MM.1S (cell line): ENCODE results near the gene E4F1.

ENCODE experiments used
- DNase-seq: peaks from one replicate; pipeline ENCODE4 v3.0.0-alpha.2; 2015
- H2AFZ ChIP-seq: fragments of 300-600 bp; sonication (generic); 2 replicates; pipeline ENCODE4 v1.6.0; 2016; ENCODE audit warnings: antibody characterized with exemption, low read length
- H3F3A ChIP-seq: fragments of 300-600 bp; sonication (generic); 2 replicates; pipeline ENCODE4 v1.6.1; 2016; ENCODE audit warnings: mild to moderate bottlenecking, antibody characterized with exemption, low read length, moderate library complexity, mixed read lengths; ENCODE audit not compliant: insufficient read depth
- H3K27ac ChIP-seq: fragments of 300-600 bp; sonication (generic); 2 replicates; pipeline ENCODE4 v1.5.1; 2016; ENCODE audit warnings: mild to moderate bottlenecking, low read length
- H3K27me3 ChIP-seq: fragments of 300-600 bp; sonication (generic); replicated peaks from 2 replicates; pipeline ENCODE4 v1.6.0; 2016; ENCODE audit warnings: low read length; ENCODE audit not compliant: insufficient read depth
- H3K36me3 ChIP-seq: fragments of 300-600 bp; sonication (generic); replicated peaks from 2 replicates; pipeline ENCODE4 v1.6.1; 2016; ENCODE audit warnings: mild to moderate bottlenecking, low read length, mixed read lengths; ENCODE audit not compliant: insufficient read depth
- H3K4me1 ChIP-seq: fragments of 300-600 bp; sonication (generic); 2 replicates; pipeline ENCODE4 v1.6.1; 2016; ENCODE audit warnings: low read length, mixed read lengths
- H3K4me2 ChIP-seq: fragments of 300-600 bp; sonication (generic); 2 replicates; pipeline ENCODE4 v1.6.0; 2016; ENCODE audit warnings: low read depth, low read length
- H3K4me3 ChIP-seq: fragments of 300-600 bp; sonication (generic); 2 replicates; pipeline ENCODE4 v1.5.1; 2016; ENCODE audit warnings: low read length, mixed read lengths
- H3K79me2 ChIP-seq: fragments of 300-600 bp; sonication (generic); 2 replicates; pipeline ENCODE4 v1.6.1; 2016; ENCODE audit warnings: mixed run types, low read length, mixed read lengths
- H3K9ac ChIP-seq: fragments of 300-600 bp; sonication (generic); 2 replicates; pipeline ENCODE4 v1.6.1; 2016; ENCODE audit warnings: low read length, mixed read lengths
- H3K9me2 ChIP-seq: fragments of 300-600 bp; sonication (generic); replicated peaks from 2 replicates; pipeline ENCODE4 v1.6.1; 2016; ENCODE audit warnings: mild to moderate bottlenecking, low read length, mixed read lengths; ENCODE audit not compliant: insufficient read depth
- H3K9me3 ChIP-seq: fragments of 300-600 bp; sonication (generic); replicated peaks from 2 replicates; pipeline ENCODE4 v1.6.1; 2016; ENCODE audit warnings: mild to moderate bottlenecking, low read length, mixed read lengths; ENCODE audit not compliant: insufficient read depth
- H4K20me1 ChIP-seq: fragments of 300-600 bp; sonication (generic); 2 replicates; pipeline ENCODE4 v1.6.1; 2016; ENCODE audit warnings: mild to moderate bottlenecking, low read length, moderate library complexity, mixed read lengths; ENCODE audit not compliant: insufficient read depth
- CTCF ChIP-seq: fragments of 300-600 bp; sonication (generic); IDR thresholded peaks from 2 replicates; pipeline ENCODE4 v1.5.1; 2016; ENCODE audit warnings: antibody characterized with exemption, low read length, mixed read lengths
- EZH2 ChIP-seq: fragments of 300-600 bp; sonication (generic); optimal IDR thresholded peaks from 2 replicates; pipeline ENCODE3; 2017; ENCODE audit warnings: low read depth, mild to moderate bottlenecking, antibody characterized with exemption, low read length, mixed read lengths
- EZH2phosphoT487 ChIP-seq: fragments of 300-600 bp; sonication (generic); IDR thresholded peaks from 2 replicates; pipeline ENCODE4 v1.6.1; 2018; ENCODE audit warnings: antibody characterized with exemption, low read length

Gene E4F1

GRCh38 chr16:2206780-2207433 is 16.5 kb upstream of the E4F1 start:
- Histone ChIP-seq H3K9me2 (no peaks in the 10 kb centered on the region), H4K20me1 (no peaks in the 10 kb centered on the region), H3K4me3 (no peak overlapping the region), H3K4me2 (peak overlapping the region; percentile 100; the same call in 1 of the 2 replicates), H2AFZ (no peak overlapping the region), H3K27me3 (peaks cover 5% of the 10 kb centered on the region), H3K27ac (no peak overlapping the region), H3K79me2 (peaks cover 27% of the 10 kb centered on the region), H3K4me1 (peaks cover 6% of the 10 kb centered on the region), H3F3A (0 out of 2 replicates have a peak, but pooled peaks cover 3% of the 10 kb centered on the region), H3K9ac (no peak overlapping the region), H3K9me3 (no peaks in the 10 kb centered on the region), H3K36me3 (no peaks in the 10 kb centered on the region; the same call in 1 of the 2 replicates)
- TF ChIP-seq EZH2 (no peak), EZH2phosphoT487 (no peak), CTCF (no peak)
- DNase-seq = no peak

GRCh38 chr16:2207872-2208271 is 15.5 kb upstream of the E4F1 start:
- no peaks in the 10 kb centered on the region; the same call in 1 of the 2 replicates for H3K36me3 ChIP-seq
- no peaks in the 10 kb centered on the region for H4K20me1 ChIP-seq
- H3K79me2 ChIP-seq = peaks cover 31% of the 10 kb centered on the region

GRCh38 chr16:2208308-2208707 is 15.1 kb upstream of the E4F1 start:
- DNase-seq = no peak
- no peaks in the 10 kb centered on the region; the same call in 1 of the 2 replicates for H3K27me3 ChIP-seq
- H3K9me3 ChIP-seq = no peaks in the 10 kb centered on the region
- H3K4me1 ChIP-seq = peaks cover 12% of the 10 kb centered on the region
- no peak overlapping the region for H3K4me3 ChIP-seq
- no peaks in the 10 kb centered on the region for H3K9me2 ChIP-seq
- H2AFZ ChIP-seq = no peak overlapping the region
- H3K79me2 ChIP-seq = peaks cover 35% of the 10 kb centered on the region
- TF ChIP-seq CTCF = no peak
- no peak for TF ChIP-seq EZH2phosphoT487
- no peak for TF ChIP-seq EZH2
- H3K9ac ChIP-seq = no peak overlapping the region
- H3K36me3 ChIP-seq = no peaks in the 10 kb centered on the region; the same call in 1 of the 2 replicates
- no peaks in the 10 kb centered on the region for H4K20me1 ChIP-seq
- H3K27ac ChIP-seq = no peak overlapping the region
- H3F3A ChIP-seq = peaks cover 3% of the 10 kb centered on the region; the same call in 1 of the 2 replicates
- no peak overlapping the region for H3K4me2 ChIP-seq

More at GRCh38 chr16:2207872-2208271, 15.5 kb upstream of the E4F1 start:
- Histone ChIP-seq H3K4me1 (peaks cover 7% of the 10 kb centered on the region), H3K9ac (no peak overlapping the region), H3K27ac (no peak overlapping the region), H3K4me3 (no peak overlapping the region), H3F3A (0 out of 2 replicates have a peak, but pooled peaks cover 3% of the 10 kb centered on the region), H3K9me2 (no peaks in the 10 kb centered on the region), H3K9me3 (no peaks in the 10 kb centered on the region), H2AFZ (no peak overlapping the region), H3K4me2 (no peak overlapping the region), H3K27me3 (no peaks in the 10 kb centered on the region; the same call in none of the 2 replicates)
- no peak for DNase-seq
- TF ChIP-seq CTCF (no peak), EZH2phosphoT487 (no peak)
